ENCODE results near the gene WDR11.

The WDR11 gene

DNA sequence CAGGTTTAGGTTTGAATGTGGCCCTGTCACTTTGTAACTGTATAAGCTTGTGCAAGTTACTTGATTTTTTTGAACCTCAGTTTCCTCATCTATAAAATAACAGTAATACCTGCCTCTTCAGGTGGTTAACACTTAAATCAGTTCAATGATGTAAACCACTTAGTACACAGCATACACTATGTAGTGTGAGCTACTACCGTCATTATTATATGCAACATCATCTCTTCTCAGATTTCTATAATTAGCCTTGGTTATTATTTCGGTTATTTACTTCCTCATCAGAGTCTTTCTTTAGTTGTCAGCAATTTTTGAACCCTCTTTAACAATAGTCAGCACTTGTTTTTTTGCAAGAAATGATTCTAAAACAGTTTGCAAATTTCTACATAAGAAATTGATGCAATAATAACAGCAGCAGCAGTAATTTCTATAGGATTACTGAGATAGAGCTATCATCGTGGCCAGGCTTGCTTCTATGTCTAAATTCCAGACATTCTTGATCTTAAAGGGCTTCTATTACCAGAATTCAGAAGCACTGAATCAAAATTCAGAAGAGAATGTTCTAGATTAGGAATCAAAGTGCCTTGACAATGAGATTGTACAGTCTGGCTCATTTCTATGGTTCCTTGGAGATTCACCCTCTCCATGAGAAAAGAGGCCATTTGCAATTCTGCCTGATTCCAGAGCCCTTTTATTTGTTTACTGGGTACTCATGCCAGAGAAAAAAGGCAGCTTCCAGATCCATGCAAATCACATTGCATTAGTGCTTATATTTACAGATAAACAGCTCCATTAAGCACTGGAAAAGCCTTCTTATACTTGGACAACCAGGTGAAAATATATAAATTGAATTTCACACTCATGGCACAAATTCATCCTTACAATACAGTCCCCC, 25.0 kb upstream of the WDR11 start:
- no peak overlapping the region for H3K27ac ChIP-seq
- no peaks in the 10 kb centered on the region for H3K4me1 ChIP-seq (ENCODE audit: control insufficient read depth in 1 of 2, insufficient read depth in 1 of 2, low read depth in 1 of 2, low read length in 1 of 2)
- no peak overlapping the region for H3K4me3 ChIP-seq (ENCODE audit: low read depth in 1 of 2, low read length in 1 of 2)
- no peaks in the 10 kb centered on the region for H3K36me3 ChIP-seq
- H3K27me3 ChIP-seq, result peaks cover under 1% of the 10 kb centered on the region
- no peaks in the 10 kb centered on the region for H3K9me3 ChIP-seq
- TF ChIP-seq, protein P1, sequence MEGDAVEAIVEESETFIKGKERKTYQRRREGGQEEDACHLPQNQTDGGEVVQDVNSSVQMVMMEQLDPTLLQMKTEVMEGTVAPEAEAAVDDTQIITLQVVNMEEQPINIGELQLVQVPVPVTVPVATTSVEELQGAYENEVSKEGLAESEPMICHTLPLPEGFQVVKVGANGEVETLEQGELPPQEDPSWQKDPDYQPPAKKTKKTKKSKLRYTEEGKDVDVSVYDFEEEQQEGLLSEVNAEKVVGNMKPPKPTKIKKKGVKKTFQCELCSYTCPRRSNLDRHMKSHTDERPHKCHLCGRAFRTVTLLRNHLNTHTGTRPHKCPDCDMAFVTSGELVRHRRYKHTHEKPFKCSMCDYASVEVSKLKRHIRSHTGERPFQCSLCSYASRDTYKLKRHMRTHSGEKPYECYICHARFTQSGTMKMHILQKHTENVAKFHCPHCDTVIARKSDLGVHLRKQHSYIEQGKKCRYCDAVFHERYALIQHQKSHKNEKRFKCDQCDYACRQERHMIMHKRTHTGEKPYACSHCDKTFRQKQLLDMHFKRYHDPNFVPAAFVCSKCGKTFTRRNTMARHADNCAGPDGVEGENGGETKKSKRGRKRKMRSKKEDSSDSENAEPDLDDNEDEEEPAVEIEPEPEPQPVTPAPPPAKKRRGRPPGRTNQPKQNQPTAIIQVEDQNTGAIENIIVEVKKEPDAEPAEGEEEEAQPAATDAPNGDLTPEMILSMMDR (IDR thresholded peaks at IDR 0.05), result no peak

DNA sequence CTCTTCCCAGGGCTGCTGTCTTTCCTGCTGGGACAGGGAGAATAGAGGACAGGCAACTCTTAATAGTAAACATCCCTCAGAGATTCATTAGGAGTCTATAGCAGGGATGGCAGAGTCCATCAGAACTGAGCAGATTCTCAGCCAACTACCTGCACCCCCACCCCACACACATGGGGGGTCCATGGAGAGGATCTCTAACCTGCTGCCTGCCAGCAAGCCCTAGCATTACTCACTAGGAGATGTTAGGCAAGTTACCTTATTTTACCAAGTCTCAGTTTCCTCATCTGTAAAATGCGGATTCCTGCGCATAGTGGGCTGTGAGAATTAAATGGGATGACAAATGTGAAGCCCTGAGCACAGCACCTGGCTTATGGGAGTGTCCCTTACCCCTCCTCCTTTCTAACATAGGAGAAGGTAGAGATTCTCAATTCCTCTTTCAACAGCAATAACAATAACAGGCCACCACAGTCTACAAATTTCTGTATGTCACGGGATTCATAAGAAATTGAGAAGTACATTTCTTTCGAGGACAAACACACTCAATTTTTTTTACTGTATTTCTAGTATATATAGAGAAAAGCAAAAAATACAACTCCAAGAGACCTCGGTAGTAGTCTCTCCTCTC, 23.8 kb upstream of the WDR11 start:
- H3K27ac ChIP-seq, result no peak overlapping the region
- no peak overlapping the region for H3K4me3 ChIP-seq (ENCODE audit: low read depth in 1 of 2, low read length in 1 of 2)
- no peaks in the 10 kb centered on the region for H3K4me1 ChIP-seq (ENCODE audit: control insufficient read depth in 1 of 2, insufficient read depth in 1 of 2, low read depth in 1 of 2, low read length in 1 of 2)
- TF ChIP-seq, protein P1 (IDR thresholded peaks at IDR 0.05), result no peak
- peaks cover 4% of the 10 kb centered on the region for H3K27me3 ChIP-seq
- H3K36me3 ChIP-seq, result no peaks in the 10 kb centered on the region
- no peaks in the 10 kb centered on the region for H3K9me3 ChIP-seq

DNA sequence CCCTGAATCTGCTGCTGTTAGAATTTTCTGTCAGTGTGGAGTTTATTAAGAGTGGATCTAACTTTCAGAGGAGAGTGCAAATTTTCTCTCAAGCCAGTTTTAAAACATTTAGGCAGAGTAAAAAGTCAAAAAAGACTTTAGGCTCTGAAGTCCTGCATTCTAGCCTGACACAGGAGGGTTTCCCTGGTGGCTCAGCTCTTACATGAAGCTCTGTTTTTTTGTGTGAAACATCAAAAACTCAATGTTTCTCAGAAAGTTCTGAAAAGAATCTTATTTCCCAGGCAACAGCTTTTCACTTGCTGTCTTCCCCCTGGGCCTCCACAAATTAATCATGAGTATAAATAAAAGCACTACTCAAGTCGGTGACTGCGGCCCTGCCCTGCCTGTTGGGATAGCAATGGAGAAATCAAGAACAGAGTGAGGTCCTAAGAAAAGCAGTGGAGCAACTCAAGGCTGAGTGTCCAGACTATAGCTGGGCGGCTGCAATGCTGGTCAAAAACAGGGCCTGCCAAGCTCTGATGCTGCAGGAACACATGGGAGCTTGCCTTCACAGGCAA, 22.3 kb upstream of the WDR11 start:
- H3K4me1 ChIP-seq (ENCODE audit: control insufficient read depth in 1 of 2, insufficient read depth in 1 of 2, low read depth in 1 of 2, low read length in 1 of 2), result no peaks in the 10 kb centered on the region
- H3K9me3 ChIP-seq, result no peaks in the 10 kb centered on the region
- no peak overlapping the region for H3K4me3 ChIP-seq (ENCODE audit: low read depth in 1 of 2, low read length in 1 of 2)
- H3K36me3 ChIP-seq, result no peaks in the 10 kb centered on the region
- TF ChIP-seq, protein P1 (IDR thresholded peaks at IDR 0.05), result no peak
- H3K27ac ChIP-seq, result no peak overlapping the region
- peaks cover 4% of the 10 kb centered on the region for H3K27me3 ChIP-seq

DNA sequence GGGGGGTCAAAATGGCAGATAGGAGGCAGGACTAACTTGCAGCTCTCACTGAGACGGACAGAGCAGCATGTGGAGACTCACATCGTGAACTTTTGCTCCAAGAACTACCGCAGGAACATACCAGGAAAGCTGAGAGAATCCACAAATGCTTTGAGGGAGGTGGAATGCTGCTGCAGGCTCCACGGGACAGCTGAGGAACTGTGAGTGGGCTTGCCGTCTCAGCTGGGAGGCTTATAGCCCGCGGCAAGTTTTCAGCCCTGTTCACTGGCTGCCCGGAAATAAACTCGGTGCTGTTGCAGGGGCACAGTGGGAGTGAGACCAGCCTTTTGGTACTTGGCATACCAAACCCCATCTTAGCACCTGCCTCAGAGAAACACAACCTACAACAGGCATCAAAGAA, 19.1 kb upstream of the WDR11 start:
- Histone ChIP-seq H3K27ac (no peak overlapping the region), H3K36me3 (no peaks in the 10 kb centered on the region), H3K4me1 (ENCODE audit: control insufficient read depth in 1 of 2, insufficient read depth in 1 of 2, low read depth in 1 of 2, low read length in 1 of 2) (no peaks in the 10 kb centered on the region), H3K4me3 (ENCODE audit: low read depth in 1 of 2, low read length in 1 of 2) (no peak overlapping the region), H3K9me3 (no peaks in the 10 kb centered on the region), H3K27me3 (peaks cover 10% of the 10 kb centered on the region)
- TF ChIP-seq, protein P1 (IDR thresholded peaks at IDR 0.05), result no peak

DNA sequence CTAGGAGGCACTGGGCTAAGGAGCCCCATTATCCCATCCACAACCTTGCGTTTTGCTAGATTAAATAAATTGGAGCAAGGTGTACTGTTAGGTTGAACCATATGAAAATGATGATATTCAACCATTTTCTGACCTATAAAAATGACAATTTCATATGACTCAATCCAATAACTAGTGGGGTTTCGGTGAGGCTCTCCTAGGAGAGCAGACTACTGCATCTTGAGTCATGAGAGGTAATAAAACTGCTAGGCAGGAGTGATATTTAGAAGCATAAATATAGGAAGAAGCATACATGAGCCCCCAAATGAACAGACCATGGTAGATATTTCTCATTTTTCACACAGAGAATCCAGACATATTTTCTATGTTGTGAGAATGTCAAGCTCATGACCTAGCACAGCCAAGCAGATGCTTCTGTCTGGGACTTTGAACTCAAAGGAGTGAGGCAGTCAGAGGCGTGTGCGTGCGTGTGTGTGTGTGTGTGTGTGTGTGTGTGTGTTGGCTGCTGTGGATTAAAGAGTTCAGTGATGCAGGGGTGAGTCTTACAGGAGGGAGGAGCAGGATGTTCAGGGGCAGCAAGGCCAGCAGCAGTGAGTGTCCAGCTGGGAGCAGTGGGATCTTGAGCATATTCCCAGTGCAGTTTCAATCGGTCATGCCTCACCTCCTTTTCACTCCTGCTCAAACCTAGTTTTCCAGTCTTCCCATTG, 17.8 kb upstream of the WDR11 start:
- TF ChIP-seq, protein P1 (IDR thresholded peaks at IDR 0.05), result no peak
- Histone ChIP-seq H3K4me1 (ENCODE audit: control insufficient read depth in 1 of 2, insufficient read depth in 1 of 2, low read depth in 1 of 2, low read length in 1 of 2) (no peaks in the 10 kb centered on the region), H3K27ac (no peak overlapping the region), H3K36me3 (no peaks in the 10 kb centered on the region), H3K9me3 (no peaks in the 10 kb centered on the region), H3K27me3 (peaks cover 10% of the 10 kb centered on the region), H3K4me3 (ENCODE audit: low read depth in 1 of 2, low read length in 1 of 2) (no peak overlapping the region)

Data from neutrophil (primary cell).